ENCODE results near the gene CLRN2.

- TF ChIP-seq CTCF (IDR thresholded peaks at IDR 0.05; ENCODE audit: low read depth, low read length, missing input control) (no peak), SP1 (IDR thresholded peaks at IDR 0.05) (no peak), REST (IDR thresholded peaks at IDR 0.05) (no peak), RAD21 (IDR thresholded peaks at IDR 0.05) (no peak), MAX (IDR thresholded peaks at IDR 0.05) (no peak), TAF1 (conservative IDR thresholded peaks at IDR 0.05) (no peak)
Observed at GRCh38 chr4:17494258-17495190, 20.4 kb upstream of the CLRN2 start.

Data from liver (tissue), 3 donors.